OCI-LY7 (cell line): ENCODE results near the gene EML5. TPM values are rescaled to one million over a fixed set of nuclear protein-coding genes. Genes with fewer than 3 reads are reported as not detected.

Experiments
- BruUV-seq: library from RNA; stranded (reverse); fragments of 400-500 nt; replicated peaks from 2 replicates; lab custom pipeline; 2021; lab: Mats Ljungman, UMichigan
- CTCF ChIA-PET: fragments of 300-600 bp; sonication (Branson Sonifier 250); formaldehyde crosslinking; loops from one replicate; lab custom pipeline; 2022; ENCODE audit warnings: antibody characterized with exemption; ENCODE audit not compliant: unreplicated experiment; lab: Charles Lee
- POLR2A ChIA-PET: fragments of 300-600 bp; sonication (Branson Sonifier 250); formaldehyde crosslinking; loops from one replicate; lab custom pipeline; 2022; ENCODE audit warnings: antibody characterized with exemption; lab: Charles Lee
- DNase-seq: peaks from one replicate; pipeline ENCODE4 v3.0.0-alpha.2; 2015; ENCODE audit warnings: low spot score
- H2AFZ ChIP-seq: fragments of 200-600 bp; sonication (generic), shearing (Covaris generic); 2 replicates; pipeline ENCODE4 v1.6.1; 2014; ENCODE audit warnings: mild to moderate bottlenecking, antibody characterized with exemption, low read length, moderate library complexity
- H3K27ac ChIP-seq: fragments of 200-600 bp; sonication (generic); 2 replicates; pipeline ENCODE4 v1.5.1; 2014; ENCODE audit warnings: mixed run types, low read depth, mild to moderate bottlenecking, moderate library complexity, low read length, inconsistent platforms; ENCODE audit not compliant: poor library complexity, severe bottlenecking
- H3K36me3 ChIP-seq: fragments of 200-600 bp; sonication (generic); 2 replicates; pipeline ENCODE4 v1.6.1; 2014; ENCODE audit warnings: mild to moderate bottlenecking, antibody characterized with exemption, low read length, moderate library complexity, mixed read lengths; ENCODE audit not compliant: insufficient read depth
- H3K4me1 ChIP-seq: fragments of 200-600 bp; sonication (generic); 2 replicates; pipeline ENCODE4 v1.5.1; 2014; ENCODE audit warnings: mild to moderate bottlenecking, low read length; ENCODE audit not compliant: insufficient read depth, poor library complexity, severe bottlenecking
- H3K4me2 ChIP-seq: fragments of 200-600 bp; sonication (generic); 2 replicates; pipeline ENCODE4 v1.6.1; 2014; ENCODE audit warnings: mild to moderate bottlenecking, low read length
- H3K4me3 ChIP-seq: fragments of 200-600 bp; sonication (generic); 2 replicates; pipeline ENCODE4 v1.5.1; 2014; ENCODE audit warnings: mild to moderate bottlenecking, low read depth, low read length; ENCODE audit not compliant: poor library complexity, severe bottlenecking
- H3K79me2 ChIP-seq: fragments of 200-600 bp; sonication (generic); 2 replicates; pipeline ENCODE4 v1.6.1; 2016; ENCODE audit warnings: low read depth, mild to moderate bottlenecking, low read length, moderate library complexity, mixed read lengths; ENCODE audit not compliant: insufficient read depth
- H3K9me2 ChIP-seq: fragments of 200-600 bp; sonication (generic); 2 replicates; pipeline ENCODE4 v1.6.1; 2016; ENCODE audit warnings: mild to moderate bottlenecking, low read length, mixed read lengths; ENCODE audit not compliant: insufficient read depth
- H3K9me3 ChIP-seq: fragments of 200-600 bp; sonication (generic); 2 replicates; pipeline ENCODE4 v1.6.1; 2014; ENCODE audit warnings: mild to moderate bottlenecking, mixed run types, low read length, mixed read lengths
- H4K20me1 ChIP-seq: fragments of 200-600 bp; sonication (generic); 2 replicates; pipeline ENCODE4 v1.6.1; 2014; ENCODE audit warnings: mild to moderate bottlenecking, antibody characterized with exemption, low read length, moderate library complexity, mixed read lengths; ENCODE audit not compliant: insufficient read depth
- EZH2phosphoT487 ChIP-seq: fragments of 200-600 bp; sonication (generic); IDR thresholded peaks from 2 replicates; pipeline ENCODE4 v1.6.1; 2018; ENCODE audit warnings: low read depth, borderline replicate concordance, mild to moderate bottlenecking, mixed run types, antibody characterized with exemption, low read length, moderate library complexity, mixed read lengths
- intact Hi-C: fragments of 100-400 bp; cut with micrococcal nuclease; formaldehyde crosslinking; loops from one replicate; pipeline ENCODE4 v1.10.0; 2022; ENCODE audit not compliant: unreplicated experiment
- total RNA-seq, 2 experiments: library from RNA; depleted of rRNA in 1 of 2; stranded (reverse); fragments of >200 nt in 1 of 2; shearing (Covaris generic) in 1 of 2; gene quantifications; 2 replicates each; pipeline ENCODE4 v1.2.3, GENCODE V29; 2014 to 2022
- TF ChIP-seq, protein P1 (sequence below): fragments of 200-600 bp; sonication (generic); conservative IDR thresholded peaks from 2 replicates; pipeline ENCODE4 v1.5.1; 2014; ENCODE audit warnings: mild to moderate bottlenecking, antibody characterized with exemption, low read length, moderate library complexity, mixed read lengths

EML5 gene
- total RNA-seq, 2 experiments from 2014 or later, result 1.8 to 5.6 TPM

DNA sequence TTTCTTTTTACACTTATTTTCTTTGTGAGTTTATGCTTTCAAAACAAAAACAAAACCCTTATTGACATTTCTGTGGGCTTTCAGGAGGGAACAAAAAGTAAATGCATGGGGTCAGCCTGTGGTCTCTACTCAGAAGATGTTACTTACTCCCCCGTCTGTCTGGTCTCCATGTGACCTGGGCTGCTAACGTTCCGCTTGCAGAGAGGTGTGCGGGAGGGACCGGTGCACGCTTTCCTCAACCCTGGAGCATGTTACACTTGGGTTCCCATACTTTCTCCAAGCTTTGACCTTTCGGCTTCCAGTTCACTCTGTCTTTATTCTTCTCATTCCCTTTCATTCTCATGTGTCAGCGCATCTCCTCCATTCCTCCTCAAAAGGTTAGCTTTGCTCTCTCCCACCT is 193.4 kb downstream of the EML5 start:
- H3K9me3 ChIP-seq, result no peaks in the 10 kb centered on the region
- no peak overlapping the region for H3K4me2 ChIP-seq
- H4K20me1 ChIP-seq, result no peaks in the 10 kb centered on the region
- peaks cover 9% of the 10 kb centered on the region for H3K4me1 ChIP-seq
- no peak overlapping the region for H2AFZ ChIP-seq
- no peak overlapping the region for H3K27ac ChIP-seq
- intact Hi-C loops, result no loop called here
- no peak for DNase-seq
- H3K79me2 ChIP-seq, result no peaks in the 10 kb centered on the region
- H3K36me3 ChIP-seq, result peaks cover 88% of the 10 kb centered on the region
- no peak overlapping the region for H3K4me3 ChIP-seq
- TF ChIP-seq, protein P1, sequence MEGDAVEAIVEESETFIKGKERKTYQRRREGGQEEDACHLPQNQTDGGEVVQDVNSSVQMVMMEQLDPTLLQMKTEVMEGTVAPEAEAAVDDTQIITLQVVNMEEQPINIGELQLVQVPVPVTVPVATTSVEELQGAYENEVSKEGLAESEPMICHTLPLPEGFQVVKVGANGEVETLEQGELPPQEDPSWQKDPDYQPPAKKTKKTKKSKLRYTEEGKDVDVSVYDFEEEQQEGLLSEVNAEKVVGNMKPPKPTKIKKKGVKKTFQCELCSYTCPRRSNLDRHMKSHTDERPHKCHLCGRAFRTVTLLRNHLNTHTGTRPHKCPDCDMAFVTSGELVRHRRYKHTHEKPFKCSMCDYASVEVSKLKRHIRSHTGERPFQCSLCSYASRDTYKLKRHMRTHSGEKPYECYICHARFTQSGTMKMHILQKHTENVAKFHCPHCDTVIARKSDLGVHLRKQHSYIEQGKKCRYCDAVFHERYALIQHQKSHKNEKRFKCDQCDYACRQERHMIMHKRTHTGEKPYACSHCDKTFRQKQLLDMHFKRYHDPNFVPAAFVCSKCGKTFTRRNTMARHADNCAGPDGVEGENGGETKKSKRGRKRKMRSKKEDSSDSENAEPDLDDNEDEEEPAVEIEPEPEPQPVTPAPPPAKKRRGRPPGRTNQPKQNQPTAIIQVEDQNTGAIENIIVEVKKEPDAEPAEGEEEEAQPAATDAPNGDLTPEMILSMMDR, result no peak
- TF ChIP-seq EZH2phosphoT487, result no peak
- ChIA-PET CTCF (no interaction called here), POLR2A (no interaction called here)
- BruUV-seq, result no TSS peak
- H3K9me2 ChIP-seq, result no peaks in the 10 kb centered on the region

- intact Hi-C loops, result no loop called here
- H3K9me2 ChIP-seq, result no peaks in the 10 kb centered on the region
- H3K9me3 ChIP-seq, result no peaks in the 10 kb centered on the region
- CTCF ChIA-PET, result no interaction called here
- H3K4me1 ChIP-seq, result peaks cover 9% of the 10 kb centered on the region
- H2AFZ ChIP-seq, result no peak overlapping the region
- no TSS peak for BruUV-seq
- H3K4me3 ChIP-seq, result no peak overlapping the region
- TF ChIP-seq EZH2phosphoT487, result no peak
- TF ChIP-seq, protein P1, result no peak
- H3K4me2 ChIP-seq, result no peak overlapping the region
- peaks cover 88% of the 10 kb centered on the region for H3K36me3 ChIP-seq
- no peaks in the 10 kb centered on the region for H3K79me2 ChIP-seq
- no peak overlapping the region for H3K27ac ChIP-seq
- no peaks in the 10 kb centered on the region for H4K20me1 ChIP-seq
- DNase-seq, result no peak
- POLR2A ChIA-PET, result no interaction called here
Observed at GRCh38 chr14:88598097-88598675, 194.6 kb downstream of the EML5 start.

DNA sequence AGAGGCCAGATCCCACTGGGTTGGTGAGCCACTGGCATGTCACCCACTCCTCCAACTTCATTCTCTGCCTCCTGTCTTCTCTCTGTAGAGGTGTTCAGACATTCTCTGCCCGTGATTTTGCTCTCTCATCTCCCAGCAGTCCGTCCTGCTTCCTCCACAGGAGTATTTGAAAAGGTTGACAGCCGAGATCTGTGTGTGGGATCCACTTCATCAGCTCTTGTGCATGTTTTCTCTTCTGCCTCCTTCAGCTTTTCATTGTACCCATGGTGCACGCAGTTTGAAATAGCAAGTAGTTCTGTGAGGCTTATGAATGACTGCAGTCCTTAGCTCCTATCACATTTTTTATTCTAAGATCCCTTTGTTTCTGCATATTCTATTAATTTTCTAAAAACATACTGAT is 195.2 kb downstream of the EML5 start:
- Histone ChIP-seq H3K9me3 (no peaks in the 10 kb centered on the region), H2AFZ (no peak overlapping the region), H3K27ac (no peak overlapping the region), H3K4me3 (no peak overlapping the region), H4K20me1 (no peaks in the 10 kb centered on the region), H3K9me2 (no peaks in the 10 kb centered on the region), H3K36me3 (peaks cover 82% of the 10 kb centered on the region), H3K79me2 (no peaks in the 10 kb centered on the region), H3K4me2 (no peak overlapping the region), H3K4me1 (peaks cover 9% of the 10 kb centered on the region)
- ChIA-PET POLR2A (no interaction called here), CTCF (no interaction called here)
- DNase-seq, result no peak
- intact Hi-C loops, result no loop called here
- TF ChIP-seq, protein P1, result no peak
- no peak for TF ChIP-seq EZH2phosphoT487
- no TSS peak for BruUV-seq
